Vagina (tissue), 2 donors: ENCODE data around the gene ADAP1. TPM values are rescaled to one million over a fixed set of nuclear protein-coding genes. Genes with fewer than 3 reads are reported as not detected.
A peak's percentile ranks its signal among the peaks of the same experiment; 100 is the strongest.
"Not testable (repeated sequence)": the region's sequence is repeated elsewhere in the genome, so short reads cannot be mapped to it uniquely, and the experiment has no call there.

Experiments used
- DNase-seq, 2 donors: peaks; one replicate each; pipeline ENCODE4 v3.0.0-alpha.2; 2017; ENCODE audit errors: extremely low spot score in 2 of 2
- H3K27ac ChIP-seq: fragments of 200-600 bp; sonication (generic); one replicate; pipeline ENCODE4 v1.5.1; 2019
- H3K27me3 ChIP-seq: fragments of 200-600 bp; sonication (generic); one replicate; pipeline ENCODE4 v1.5.1; 2019
- H3K36me3 ChIP-seq, 2 donors: fragments of 200-600 bp; sonication (generic); one replicate each; pipeline ENCODE4 v1.5.1; 2017 to 2019
- H3K4me1 ChIP-seq: fragments of 200-600 bp; sonication (generic); one replicate; pipeline ENCODE4 v1.5.1; 2019
- H3K4me3 ChIP-seq, 2 donors: fragments of 200-600 bp; sonication (generic); 1 replicate in 1 of 2; 2 replicates in 1 of 2; pipeline ENCODE4 v1.5.1; 2016 to 2019
- H3K9me3 ChIP-seq: fragments of 200-600 bp; sonication (generic); one replicate; pipeline ENCODE4 v1.5.1; 2019
- POLR2A ChIP-seq, 2 donors: fragments of 450-650 bp; IDR thresholded peaks; one replicate each; pipeline ENCODE4 v1.6.1; 2017; ENCODE audit warnings: antibody characterized with exemption in 2 of 2, mild to moderate bottlenecking in 2 of 2, moderate library complexity in 2 of 2
- POLR2AphosphoS5 ChIP-seq, 2 donors: sonication (generic); formaldehyde crosslinking; IDR thresholded peaks; one replicate each; pipeline ENCODE4 v1.9.0; 2017; ENCODE audit warnings: antibody characterized with exemption in 2 of 2, mild to moderate bottlenecking in 2 of 2, low read depth in 1 of 2; ENCODE audit not compliant: insufficient read depth in 1 of 2
- intact Hi-C: fragments of 100-400 bp; cut with DNase I; formaldehyde crosslinking; loops from one replicate; pipeline ENCODE4 v1.15.1; 2023
- total RNA-seq: library from RNA; depleted of rRNA; stranded (reverse); fragments of >200 nt; gene quantifications from one replicate; pipeline ENCODE4 v1.2.3, GENCODE V29; 2016
- TF ChIP-seq, protein P1 (sequence below), 3 experiments: fragments of 450-650 bp in 2 of 3; fragments of 200-600 bp in 1 of 3; sonication (generic) in 1 of 3; IDR thresholded peaks; one replicate each; pipeline ENCODE4 v1.5.1; 2017 to 2019; ENCODE audit warnings: antibody characterized with exemption in 3 of 3, mild to moderate bottlenecking in 2 of 3, moderate library complexity in 2 of 3

The ADAP1 gene
- total RNA-seq, 1 donor from 2014 or later = 4.2 TPM

DNA sequence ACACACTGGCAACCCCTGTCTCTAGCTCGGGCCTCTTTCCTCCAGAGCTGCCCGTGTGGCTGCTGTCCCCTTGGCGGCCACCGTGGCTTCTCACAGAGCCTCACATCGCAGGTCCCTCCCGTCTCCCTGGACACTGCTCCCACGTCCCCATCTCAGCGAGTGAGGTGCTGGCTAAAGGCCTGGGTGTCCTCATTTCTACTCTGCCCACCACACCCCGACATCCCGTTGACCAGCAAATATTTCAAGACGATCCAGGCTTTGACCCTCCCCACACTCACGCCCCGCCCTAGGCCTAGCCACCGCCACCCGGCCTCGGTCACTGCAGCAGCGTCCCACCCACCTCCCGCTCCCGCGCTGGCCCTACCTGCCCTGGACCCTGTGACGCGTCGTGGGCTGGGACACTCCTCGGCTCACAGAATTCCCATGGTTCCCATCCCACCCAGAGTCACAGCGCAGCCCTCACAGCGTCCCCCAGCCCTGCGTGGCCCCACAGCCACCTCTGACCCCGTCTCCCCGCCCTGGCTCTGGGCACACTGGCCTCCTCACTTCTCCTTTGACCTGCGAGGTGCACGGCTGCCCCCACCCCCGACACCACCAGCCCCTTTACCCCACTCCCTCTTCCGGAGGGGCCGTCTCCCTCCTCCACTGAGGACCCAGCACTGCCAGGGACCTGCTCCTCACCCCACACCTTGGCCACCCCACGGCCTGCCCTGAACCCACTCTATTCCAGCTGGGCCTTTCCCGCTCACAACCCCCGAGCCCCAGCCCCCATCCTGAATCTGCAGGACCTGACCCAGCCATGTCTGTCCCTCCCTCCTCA lies 6.9 kb downstream of the ADAP1 start:
- Histone ChIP-seq H3K27ac (no peak overlapping the region), H3K36me3 (no peaks in the 10 kb centered on the region), H3K4me1 (peaks cover 8% of the 10 kb centered on the region), H3K9me3 (no peaks in the 10 kb centered on the region), H3K27me3 (no peaks in the 10 kb centered on the region), H3K4me3 (no peak overlapping the region)
- no peak for TF ChIP-seq POLR2AphosphoS5 (IDR thresholded peaks at IDR 0.05; ENCODE audit: insufficient read depth in 1 of 2, low read depth in 1 of 2)
- no peak for DNase-seq
- intact Hi-C loops = no loop called here

- intact Hi-C loops = no loop called here
- Histone ChIP-seq H3K27ac (no peak overlapping the region), H3K27me3 (no peaks in the 10 kb centered on the region), H3K4me1 (peaks cover 8% of the 10 kb centered on the region), H3K36me3 (no peaks in the 10 kb centered on the region), H3K9me3 (no peaks in the 10 kb centered on the region), H3K4me3 (no peak overlapping the region)
- no peak for DNase-seq
- TF ChIP-seq, protein P1, sequence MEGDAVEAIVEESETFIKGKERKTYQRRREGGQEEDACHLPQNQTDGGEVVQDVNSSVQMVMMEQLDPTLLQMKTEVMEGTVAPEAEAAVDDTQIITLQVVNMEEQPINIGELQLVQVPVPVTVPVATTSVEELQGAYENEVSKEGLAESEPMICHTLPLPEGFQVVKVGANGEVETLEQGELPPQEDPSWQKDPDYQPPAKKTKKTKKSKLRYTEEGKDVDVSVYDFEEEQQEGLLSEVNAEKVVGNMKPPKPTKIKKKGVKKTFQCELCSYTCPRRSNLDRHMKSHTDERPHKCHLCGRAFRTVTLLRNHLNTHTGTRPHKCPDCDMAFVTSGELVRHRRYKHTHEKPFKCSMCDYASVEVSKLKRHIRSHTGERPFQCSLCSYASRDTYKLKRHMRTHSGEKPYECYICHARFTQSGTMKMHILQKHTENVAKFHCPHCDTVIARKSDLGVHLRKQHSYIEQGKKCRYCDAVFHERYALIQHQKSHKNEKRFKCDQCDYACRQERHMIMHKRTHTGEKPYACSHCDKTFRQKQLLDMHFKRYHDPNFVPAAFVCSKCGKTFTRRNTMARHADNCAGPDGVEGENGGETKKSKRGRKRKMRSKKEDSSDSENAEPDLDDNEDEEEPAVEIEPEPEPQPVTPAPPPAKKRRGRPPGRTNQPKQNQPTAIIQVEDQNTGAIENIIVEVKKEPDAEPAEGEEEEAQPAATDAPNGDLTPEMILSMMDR (IDR thresholded peaks at IDR 0.05) = no peak
- TF ChIP-seq POLR2A (IDR thresholded peaks at IDR 0.05) = no peak
- TF ChIP-seq POLR2AphosphoS5 (IDR thresholded peaks at IDR 0.05; ENCODE audit: insufficient read depth in 1 of 2, low read depth in 1 of 2) = no peak
Measured at GRCh38 chr7:946256-946996, 8.1 kb downstream of the ADAP1 start.

- Histone ChIP-seq H3K4me3 (peak overlapping the region in 1 of 2 donors; percentile 13), H3K4me1 (peaks cover 8% of the 10 kb centered on the region), H3K36me3 (no peaks in the 10 kb centered on the region), H3K9me3 (no peaks in the 10 kb centered on the region), H3K27ac (peak overlapping the region; percentile 17), H3K27me3 (no peaks in the 10 kb centered on the region)
- TF ChIP-seq POLR2AphosphoS5 (IDR thresholded peaks at IDR 0.05; ENCODE audit: insufficient read depth in 1 of 2, low read depth in 1 of 2) (peak in 1 of 2 donors; percentile 50), POLR2A (IDR thresholded peaks at IDR 0.05) (no peak)
- DNase-seq = no peak
- intact Hi-C loops = no loop called here
Measured at GRCh38 chr7:945556-946255, 8.8 kb downstream of the ADAP1 start.

- H3K36me3 ChIP-seq = no peaks in the 10 kb centered on the region
- H3K4me1 ChIP-seq = peaks cover 8% of the 10 kb centered on the region
- no peak for DNase-seq
- no peak overlapping the region for H3K4me3 ChIP-seq
- TF ChIP-seq POLR2A (IDR thresholded peaks at IDR 0.05) (no peak), POLR2AphosphoS5 (IDR thresholded peaks at IDR 0.05; ENCODE audit: insufficient read depth in 1 of 2, low read depth in 1 of 2) (no peak)
- TF ChIP-seq, protein P1 (IDR thresholded peaks at IDR 0.05) = no peak
- H3K9me3 ChIP-seq = no peaks in the 10 kb centered on the region
- peak overlapping the region; percentile 17 for H3K27ac ChIP-seq
- H3K27me3 ChIP-seq = no peaks in the 10 kb centered on the region
- intact Hi-C loops = no loop called here
Measured at GRCh38 chr7:945147-945555, 9.3 kb downstream of the ADAP1 start.

GRCh38 chr7:944744-945143 lies 9.7 kb downstream of the ADAP1 start:
- TF ChIP-seq POLR2A (IDR thresholded peaks at IDR 0.05) = no peak
- TF ChIP-seq POLR2AphosphoS5 (IDR thresholded peaks at IDR 0.05; ENCODE audit: insufficient read depth in 1 of 2, low read depth in 1 of 2) = no peak
- TF ChIP-seq, protein P1 (IDR thresholded peaks at IDR 0.05) = no peak
- no peak for DNase-seq
- peak overlapping the region; percentile 17 for H3K27ac ChIP-seq
- intact Hi-C loops = no loop called here
- peaks cover 8% of the 10 kb centered on the region for H3K4me1 ChIP-seq
- no peak overlapping the region for H3K4me3 ChIP-seq
- no peaks in the 10 kb centered on the region for H3K27me3 ChIP-seq
- H3K9me3 ChIP-seq = no peaks in the 10 kb centered on the region
- H3K36me3 ChIP-seq = no peaks in the 10 kb centered on the region

DNA sequence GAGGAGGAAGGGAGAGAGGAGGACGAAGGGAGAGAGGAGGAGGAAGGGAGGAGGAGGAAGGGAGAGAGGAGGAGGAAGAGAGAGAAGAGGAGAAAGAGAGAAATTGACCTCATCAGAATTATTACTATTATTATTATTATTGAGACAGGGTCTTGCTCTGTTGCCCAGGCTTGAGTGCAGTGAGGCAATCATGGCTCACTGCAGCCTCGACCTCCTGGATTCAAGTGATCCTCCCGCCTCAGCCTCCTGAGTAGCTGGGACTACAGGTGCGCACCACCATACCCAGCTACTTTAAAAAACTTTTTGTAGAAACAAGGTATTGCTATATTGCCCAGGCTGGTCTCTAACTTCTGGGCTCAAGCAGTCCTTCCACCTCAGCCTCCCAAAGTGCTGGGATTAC lies 10.7 kb downstream of the ADAP1 start:
- intact Hi-C loops, H3K36me3 ChIP-seq, H3K4me1 ChIP-seq, H3K4me3 ChIP-seq, DNase-seq, H3K27me3 ChIP-seq, H3K27ac ChIP-seq, H3K9me3 ChIP-seq: not testable (repeated sequence)
